Measurements from ENCODE around the gene IFNGR1.
"Not testable (repeated sequence)": the region's sequence is repeated elsewhere in the genome, so short reads cannot be mapped to it uniquely, and the experiment has no call there.

Gene IFNGR1

DNA sequence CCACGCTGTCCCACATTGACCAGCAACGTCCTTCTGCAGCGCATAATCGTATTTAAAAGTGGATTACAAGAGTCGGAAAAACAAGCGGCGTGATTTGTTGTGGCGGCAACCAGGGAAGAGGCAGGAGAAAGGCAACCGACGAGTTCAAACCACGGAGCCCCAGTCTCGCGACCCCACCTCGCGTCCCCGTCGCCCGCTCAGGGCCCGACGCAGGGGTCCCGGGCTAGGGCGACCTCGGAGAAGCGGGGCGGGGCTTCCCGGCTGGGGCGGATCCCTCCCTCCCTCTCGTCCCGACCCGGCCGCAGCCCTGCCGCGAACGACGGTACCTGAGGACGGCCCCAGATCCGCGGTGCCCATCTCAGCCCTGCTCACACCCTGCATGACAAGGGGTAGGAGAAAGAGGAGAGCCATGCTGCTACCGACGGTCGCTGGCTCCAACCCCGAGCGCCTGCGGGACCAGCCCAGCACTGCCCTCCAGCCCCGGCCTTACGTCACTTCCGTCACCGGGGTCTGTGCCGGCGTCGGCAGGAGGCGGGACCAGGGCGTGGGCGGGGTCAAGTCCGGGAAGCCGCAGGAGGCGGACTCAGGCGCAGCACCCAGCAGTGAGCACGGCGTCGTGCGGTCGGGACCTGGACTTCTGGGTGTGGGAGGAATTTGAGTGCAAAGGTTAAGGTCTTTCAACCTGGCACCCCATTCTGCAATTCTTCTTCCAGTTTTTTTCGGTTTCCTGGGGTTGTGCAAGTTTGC is at the start of gene IFNGR1:
Gene IFNGR1 (minus strand): TSS at position 469 of the 747 bp plus-strand sequence. CDS start 58 bp downstream, at position 411.
- Mint-ChIP-seq H3K4me3 (peak within 1 kb of the TSS; percentile 99), H3K27ac (peak within 1 kb of the TSS; percentile 100), H3K9me3 (no peaks in the 10 kb centered on the region), H3K4me1 (ENCODE audit: low read depth) (peaks cover 48% of the 10 kb centered on the region), H3K27me3 (ENCODE audit: low read depth) (no peaks in the 10 kb centered on the region), H3K36me3 (ENCODE audit: low read depth) (peaks cover 22% of the 10 kb centered on the region)

DNA sequence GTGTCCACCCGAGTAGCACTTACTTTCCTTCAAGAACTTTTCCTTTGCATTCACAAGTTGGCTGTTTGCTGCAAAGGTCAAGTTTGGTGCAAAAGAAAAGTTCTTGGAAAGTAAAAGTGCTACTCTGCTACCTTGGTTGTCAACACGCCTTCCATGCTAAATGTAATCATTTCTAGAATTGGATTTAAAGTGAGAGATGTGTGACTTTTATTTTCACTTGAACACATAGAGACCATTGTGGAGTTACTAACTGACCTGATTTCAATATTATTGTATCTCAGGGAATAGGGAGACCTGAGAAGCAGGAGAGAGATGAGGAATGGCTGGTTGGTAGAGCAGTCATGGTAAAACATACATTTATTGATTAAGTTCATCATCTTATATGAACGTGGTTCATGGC is 49.7 kb upstream of the IFNGR1 start:
- H3K27ac Mint-ChIP-seq, result no peak overlapping the region
- H3K9me3 Mint-ChIP-seq, result peaks cover 4% of the 10 kb centered on the region
- H3K4me3 Mint-ChIP-seq, result no peak overlapping the region
- H3K27me3 Mint-ChIP-seq (ENCODE audit: low read depth), result peaks cover 60% of the 10 kb centered on the region
- H3K4me1 Mint-ChIP-seq (ENCODE audit: low read depth), result peaks cover 12% of the 10 kb centered on the region
- H3K36me3 Mint-ChIP-seq (ENCODE audit: low read depth), result peaks cover 3% of the 10 kb centered on the region

GRCh38 chr6:137266309-137266586 is 47.1 kb upstream of the IFNGR1 start:
- Mint-ChIP-seq H3K27me3 (ENCODE audit: low read depth) (peaks cover 62% of the 10 kb centered on the region), H3K4me1 (ENCODE audit: low read depth) (peaks cover 21% of the 10 kb centered on the region), H3K9me3 (peaks cover 4% of the 10 kb centered on the region), H3K27ac (no peak overlapping the region), H3K36me3 (ENCODE audit: low read depth) (peaks cover 3% of the 10 kb centered on the region), H3K4me3 (no peak overlapping the region)

- H3K27me3 Mint-ChIP-seq (ENCODE audit: low read depth), result peaks cover 62% of the 10 kb centered on the region
Measured at GRCh38 chr6:137265561-137266308, 46.5 kb upstream of the IFNGR1 start.

DNA sequence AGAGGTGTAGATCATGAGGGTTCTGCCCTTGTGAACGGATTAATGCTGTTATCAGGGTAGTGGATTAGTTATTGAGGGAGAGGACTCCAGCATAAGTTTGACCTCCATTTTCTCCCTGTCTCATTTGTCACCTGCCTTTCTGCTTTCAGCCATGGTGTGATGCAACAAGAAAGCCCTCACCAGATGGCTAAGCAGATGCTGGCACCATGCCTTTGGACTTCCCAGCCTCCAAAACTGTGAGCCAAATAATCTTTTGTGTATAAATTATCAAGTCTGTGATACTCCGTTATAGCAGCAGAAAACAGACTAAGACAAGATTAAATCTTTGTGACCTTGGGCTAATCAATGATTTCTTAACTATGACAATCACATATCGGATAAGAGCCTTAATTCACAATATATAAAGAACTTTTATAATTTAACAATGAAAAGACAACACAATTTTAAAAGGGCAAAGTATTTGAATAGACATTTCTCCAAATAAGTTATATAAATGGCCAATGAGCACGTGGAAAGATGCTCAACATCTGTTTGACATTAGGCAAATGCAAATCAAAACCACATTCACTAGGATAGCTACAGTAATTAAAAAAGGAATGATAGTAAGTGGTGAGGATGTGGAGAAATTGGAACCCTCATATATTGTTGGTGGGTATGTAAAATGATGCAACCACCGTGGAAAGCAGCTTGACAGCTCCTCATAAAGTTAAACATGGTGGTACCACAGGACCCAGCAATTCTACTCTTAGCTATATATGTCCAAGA is 45.3 kb upstream of the IFNGR1 start:
- H3K36me3 Mint-ChIP-seq (ENCODE audit: low read depth), result peaks cover 1% of the 10 kb centered on the region
- H3K4me1 Mint-ChIP-seq (ENCODE audit: low read depth), result peaks cover 18% of the 10 kb centered on the region
- H3K27ac Mint-ChIP-seq, result no peak overlapping the region
- peaks cover 4% of the 10 kb centered on the region for H3K9me3 Mint-ChIP-seq
- peaks cover 59% of the 10 kb centered on the region for H3K27me3 Mint-ChIP-seq (ENCODE audit: low read depth)
- no peak overlapping the region for H3K4me3 Mint-ChIP-seq

More at GRCh38 chr6:137265561-137266308, 46.5 kb upstream of the IFNGR1 start:
- no peak overlapping the region for H3K4me3 Mint-ChIP-seq
- peaks cover 21% of the 10 kb centered on the region for H3K4me1 Mint-ChIP-seq (ENCODE audit: low read depth)
- peaks cover 4% of the 10 kb centered on the region for H3K9me3 Mint-ChIP-seq
- peaks cover 3% of the 10 kb centered on the region for H3K36me3 Mint-ChIP-seq (ENCODE audit: low read depth)
- H3K27ac Mint-ChIP-seq, result no peak overlapping the region

GRCh38 chr6:137261761-137262160 is 42.6 kb upstream of the IFNGR1 start:
- no peak overlapping the region for H3K27ac Mint-ChIP-seq
- H3K36me3 Mint-ChIP-seq (ENCODE audit: low read depth), result no peaks in the 10 kb centered on the region
- H3K4me3 Mint-ChIP-seq, result no peak overlapping the region
- peaks cover 38% of the 10 kb centered on the region for H3K27me3 Mint-ChIP-seq (ENCODE audit: low read depth)
- H3K9me3 Mint-ChIP-seq, result peaks cover 4% of the 10 kb centered on the region
- peaks cover 10% of the 10 kb centered on the region for H3K4me1 Mint-ChIP-seq (ENCODE audit: low read depth)

DNA sequence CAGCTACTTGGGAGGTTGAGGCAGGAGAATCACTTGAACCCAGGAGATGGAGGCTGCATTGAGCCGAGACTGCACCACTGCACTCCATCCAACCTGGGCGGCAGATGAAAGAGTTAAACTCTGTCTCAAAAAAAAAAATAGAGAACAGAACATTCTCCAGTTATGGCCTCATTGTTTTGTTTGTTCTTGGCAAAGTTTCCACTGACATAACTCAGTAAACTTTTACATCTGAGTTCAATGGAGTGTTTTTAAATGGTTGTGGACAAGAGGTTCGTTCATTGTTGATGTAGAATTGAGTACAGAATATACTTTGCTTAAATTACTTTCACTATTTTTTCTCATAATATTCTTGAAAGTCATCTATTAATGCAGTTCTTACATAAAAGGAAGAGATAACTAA is 42.2 kb upstream of the IFNGR1 start:
- Mint-ChIP-seq H3K27me3 (ENCODE audit: low read depth) (peaks cover 34% of the 10 kb centered on the region), H3K4me3 (no peak overlapping the region), H3K9me3 (peaks cover 5% of the 10 kb centered on the region), H3K36me3 (ENCODE audit: low read depth) (no peaks in the 10 kb centered on the region), H3K4me1 (ENCODE audit: low read depth) (peaks cover 10% of the 10 kb centered on the region), H3K27ac (no peak overlapping the region)

DNA sequence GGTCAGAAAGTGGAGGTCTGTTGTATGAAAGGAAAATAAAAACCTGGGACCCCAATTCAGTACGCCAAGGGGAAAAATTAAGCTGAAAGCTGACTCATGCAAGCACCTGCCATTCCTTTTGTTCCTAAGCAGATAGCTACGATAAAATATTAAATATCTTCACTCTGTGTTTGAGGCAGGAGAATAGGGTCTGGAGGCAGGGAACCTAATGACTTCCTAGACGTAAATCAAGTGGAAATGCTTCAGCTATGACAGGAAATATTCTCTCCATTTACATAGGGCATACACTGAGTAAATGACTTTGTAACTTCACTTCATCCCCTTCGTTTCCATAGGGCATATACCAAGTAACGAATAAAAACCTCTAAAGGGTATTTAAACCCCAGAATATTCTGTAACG is 41.0 kb upstream of the IFNGR1 start:
- H3K36me3 Mint-ChIP-seq (ENCODE audit: low read depth), result no peaks in the 10 kb centered on the region
- no peak overlapping the region for H3K4me3 Mint-ChIP-seq
- H3K9me3 Mint-ChIP-seq, result peaks cover 13% of the 10 kb centered on the region
- H3K27me3 Mint-ChIP-seq (ENCODE audit: low read depth), result peaks cover 25% of the 10 kb centered on the region
- H3K4me1 Mint-ChIP-seq (ENCODE audit: low read depth), result peaks cover 10% of the 10 kb centered on the region
- H3K27ac Mint-ChIP-seq, result no peak overlapping the region

- Mint-ChIP-seq H3K4me1 (ENCODE audit: low read depth) (peaks cover 10% of the 10 kb centered on the region), H3K27ac (no peak overlapping the region), H3K9me3 (peaks cover 16% of the 10 kb centered on the region), H3K4me3 (no peak overlapping the region), H3K36me3 (ENCODE audit: low read depth) (peaks cover 3% of the 10 kb centered on the region), H3K27me3 (ENCODE audit: low read depth) (peaks cover 17% of the 10 kb centered on the region)
Measured at GRCh38 chr6:137259349-137259748, 40.2 kb upstream of the IFNGR1 start.

GRCh38 chr6:137258170-137258569 is 39.0 kb upstream of the IFNGR1 start:
- Mint-ChIP-seq H3K36me3 (ENCODE audit: low read depth) (peaks cover 4% of the 10 kb centered on the region), H3K27me3 (ENCODE audit: low read depth) (peaks cover 8% of the 10 kb centered on the region), H3K4me1 (ENCODE audit: low read depth) (peaks cover 10% of the 10 kb centered on the region), H3K4me3 (no peak overlapping the region), H3K9me3 (peaks cover 24% of the 10 kb centered on the region), H3K27ac (no peak overlapping the region)

DNA sequence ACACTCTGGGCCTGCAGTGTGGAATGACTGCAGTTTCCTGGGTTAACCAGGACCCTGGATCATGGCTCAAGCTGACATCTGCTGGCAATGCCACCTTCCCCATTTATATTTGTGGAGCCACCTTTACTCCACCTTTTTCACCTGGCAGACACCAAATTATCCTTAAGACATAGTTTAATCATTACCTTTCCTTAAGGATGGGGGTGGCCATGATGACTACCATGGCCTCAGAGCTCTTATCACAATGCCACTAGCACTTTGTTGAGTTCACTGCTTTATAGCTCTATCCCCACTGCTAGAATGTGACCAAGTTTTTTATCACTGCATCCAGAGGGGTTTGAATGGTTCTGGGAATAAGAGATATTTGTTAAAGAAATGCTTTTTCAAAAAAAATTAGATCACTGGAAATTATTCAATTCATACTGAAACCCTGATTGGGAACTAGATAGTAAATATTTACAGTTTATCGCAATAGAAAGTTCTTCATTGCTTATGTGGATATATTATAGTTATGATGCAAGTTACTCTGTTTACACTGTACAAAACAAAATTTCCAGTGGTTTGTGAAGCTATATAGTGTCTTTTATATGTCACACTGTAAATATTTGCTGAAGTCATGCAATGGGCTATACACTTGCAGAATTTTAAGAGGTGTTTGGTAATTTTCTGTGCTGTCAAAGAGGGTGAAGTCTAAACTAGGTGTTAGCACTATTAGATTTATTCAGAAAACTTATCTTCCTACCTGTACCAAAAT is 37.3 kb upstream of the IFNGR1 start:
- Mint-ChIP-seq H3K27me3 (ENCODE audit: low read depth) (peaks cover 12% of the 10 kb centered on the region), H3K4me1 (ENCODE audit: low read depth) (peaks cover 3% of the 10 kb centered on the region), H3K36me3 (ENCODE audit: low read depth) (peaks cover 9% of the 10 kb centered on the region), H3K9me3 (peaks cover 37% of the 10 kb centered on the region), H3K27ac (no peak overlapping the region), H3K4me3 (no peak overlapping the region)

GRCh38 chr6:137254966-137255365 is 35.8 kb upstream of the IFNGR1 start:
- H3K9me3 Mint-ChIP-seq, result peaks cover 37% of the 10 kb centered on the region
- no peak overlapping the region for H3K27ac Mint-ChIP-seq
- H3K4me3 Mint-ChIP-seq, result no peak overlapping the region
- H3K36me3 Mint-ChIP-seq (ENCODE audit: low read depth), result peaks cover 11% of the 10 kb centered on the region
- no peaks in the 10 kb centered on the region for H3K4me1 Mint-ChIP-seq (ENCODE audit: low read depth)
- H3K27me3 Mint-ChIP-seq (ENCODE audit: low read depth), result peaks cover 22% of the 10 kb centered on the region

- H3K4me3 Mint-ChIP-seq; H3K27ac Mint-ChIP-seq; H3K4me1 Mint-ChIP-seq (ENCODE audit: low read depth): not testable (repeated sequence)
- peaks cover 37% of the 10 kb centered on the region for H3K9me3 Mint-ChIP-seq
- H3K36me3 Mint-ChIP-seq (ENCODE audit: low read depth), result peaks cover 11% of the 10 kb centered on the region
- H3K27me3 Mint-ChIP-seq (ENCODE audit: low read depth), result peaks cover 22% of the 10 kb centered on the region
Measured at GRCh38 chr6:137254430-137254829, 35.2 kb upstream of the IFNGR1 start.

GRCh38 chr6:137248702-137249101 is 29.5 kb upstream of the IFNGR1 start:
- Mint-ChIP-seq H3K27ac (no peak overlapping the region), H3K4me1 (ENCODE audit: low read depth) (peaks cover 5% of the 10 kb centered on the region), H3K27me3 (ENCODE audit: low read depth) (peaks cover 18% of the 10 kb centered on the region), H3K9me3 (peaks cover 16% of the 10 kb centered on the region), H3K4me3 (no peak overlapping the region), H3K36me3 (ENCODE audit: low read depth) (peaks cover 12% of the 10 kb centered on the region)

Measured in T-helper 1 cell treated with Interleukin-12 subunit alpha and Interleukin-12 subunit beta and Interleukin-4 antibody, amounts not matched to agents 30 μg/mL and 1 μg/mL, for 36 hours (primary cell).